Omental fat pad (tissue), 4 donors: ENCODE results near the gene CHL1. TPM values are rescaled to one million over a fixed set of nuclear protein-coding genes. Genes with fewer than 3 reads are reported as not detected.

Experiments used
- ATAC-seq: fragments of 150-250 bp; one replicate; pipeline ENCODE4 v1.9.1; 2016; ENCODE audit warnings: mild to moderate bottlenecking, moderate library complexity; ENCODE audit not compliant: low FRiP score
- DNase-seq: peaks from one replicate; pipeline ENCODE4 v3.0.0-alpha.2; 2019; ENCODE audit warnings: low spot score
- total RNA-seq, 4 donors: library from RNA; depleted of rRNA; stranded (reverse); fragments of >200 nt; gene quantifications; one replicate each; pipeline ENCODE4 v1.1.0, GENCODE V29; 2016
- TF ChIP-seq, protein P1 (sequence below), 3 donors: fragments of 450-650 bp; IDR thresholded peaks; one replicate each; pipeline ENCODE4 v1.5.1; 2016 to 2017; ENCODE audit warnings: antibody characterized with exemption in 3 of 3, mild to moderate bottlenecking in 3 of 3, moderate library complexity in 2 of 3

CHL1 gene
- total RNA-seq, 4 donors from 2014 or later: 18.7 to 64.2 (median 42.1) TPM

DNA sequence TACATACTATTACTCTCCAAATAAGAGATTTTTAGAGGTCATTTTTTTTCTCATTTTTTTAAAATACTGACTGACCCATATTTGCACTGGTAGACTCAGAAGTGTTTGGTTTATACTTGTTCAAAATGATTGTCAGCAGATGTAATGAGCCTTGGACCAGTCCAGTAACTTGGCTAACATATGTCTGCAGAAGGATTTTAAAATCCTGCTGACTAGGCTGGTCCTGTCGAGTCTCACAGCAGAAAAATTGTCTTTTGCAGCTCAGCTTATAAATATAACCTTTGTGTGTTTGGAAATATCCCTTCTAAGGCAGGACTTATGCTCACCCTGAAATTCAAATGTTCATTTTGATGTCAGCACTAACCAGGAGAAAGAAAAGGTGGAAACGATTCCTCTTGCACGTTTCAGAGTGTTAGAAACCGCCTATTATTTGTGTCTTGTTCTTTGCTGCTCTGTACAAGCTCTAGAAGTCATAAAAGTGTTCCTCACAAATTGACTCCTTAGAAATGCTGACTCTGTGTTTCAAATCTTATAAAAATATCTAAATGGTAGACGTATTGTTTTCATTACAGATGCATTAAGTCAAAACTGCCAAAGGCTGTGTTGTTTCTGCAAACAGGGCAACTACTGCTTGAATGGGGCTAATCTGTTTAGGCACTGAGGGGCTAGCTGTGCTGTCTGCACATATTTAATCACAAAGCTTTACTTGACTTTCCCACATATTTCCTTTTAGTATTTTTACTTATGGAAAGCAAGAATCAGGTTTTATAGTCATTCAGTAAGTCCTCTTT is 95.3 kb downstream of the CHL1 start:
- TF ChIP-seq, protein P1, sequence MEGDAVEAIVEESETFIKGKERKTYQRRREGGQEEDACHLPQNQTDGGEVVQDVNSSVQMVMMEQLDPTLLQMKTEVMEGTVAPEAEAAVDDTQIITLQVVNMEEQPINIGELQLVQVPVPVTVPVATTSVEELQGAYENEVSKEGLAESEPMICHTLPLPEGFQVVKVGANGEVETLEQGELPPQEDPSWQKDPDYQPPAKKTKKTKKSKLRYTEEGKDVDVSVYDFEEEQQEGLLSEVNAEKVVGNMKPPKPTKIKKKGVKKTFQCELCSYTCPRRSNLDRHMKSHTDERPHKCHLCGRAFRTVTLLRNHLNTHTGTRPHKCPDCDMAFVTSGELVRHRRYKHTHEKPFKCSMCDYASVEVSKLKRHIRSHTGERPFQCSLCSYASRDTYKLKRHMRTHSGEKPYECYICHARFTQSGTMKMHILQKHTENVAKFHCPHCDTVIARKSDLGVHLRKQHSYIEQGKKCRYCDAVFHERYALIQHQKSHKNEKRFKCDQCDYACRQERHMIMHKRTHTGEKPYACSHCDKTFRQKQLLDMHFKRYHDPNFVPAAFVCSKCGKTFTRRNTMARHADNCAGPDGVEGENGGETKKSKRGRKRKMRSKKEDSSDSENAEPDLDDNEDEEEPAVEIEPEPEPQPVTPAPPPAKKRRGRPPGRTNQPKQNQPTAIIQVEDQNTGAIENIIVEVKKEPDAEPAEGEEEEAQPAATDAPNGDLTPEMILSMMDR (IDR thresholded peaks at IDR 0.05): no peak
- DNase-seq: no peak
- ATAC-seq: no peak

DNA sequence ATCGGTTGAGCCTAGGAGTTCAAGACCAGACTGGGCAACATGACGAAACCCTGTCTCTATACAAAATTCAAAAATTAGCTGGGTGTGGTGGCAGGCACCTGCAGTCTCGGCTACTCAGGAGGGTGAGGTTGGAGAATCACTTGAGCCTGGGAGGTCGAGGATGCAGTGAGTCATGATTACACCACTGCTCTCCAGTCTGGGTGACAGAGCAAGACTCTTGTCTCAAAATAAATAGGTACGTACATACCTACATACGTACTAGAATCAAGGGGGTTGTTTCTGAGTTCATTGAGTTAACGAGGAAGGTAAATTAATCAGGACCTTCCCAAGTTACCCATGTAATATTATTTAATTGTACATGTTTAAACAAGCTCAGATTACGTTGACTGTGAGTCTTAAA is 97.5 kb downstream of the CHL1 start:
- ATAC-seq: no peak
- TF ChIP-seq, protein P1 (IDR thresholded peaks at IDR 0.05): no peak
- no peak for DNase-seq

DNA sequence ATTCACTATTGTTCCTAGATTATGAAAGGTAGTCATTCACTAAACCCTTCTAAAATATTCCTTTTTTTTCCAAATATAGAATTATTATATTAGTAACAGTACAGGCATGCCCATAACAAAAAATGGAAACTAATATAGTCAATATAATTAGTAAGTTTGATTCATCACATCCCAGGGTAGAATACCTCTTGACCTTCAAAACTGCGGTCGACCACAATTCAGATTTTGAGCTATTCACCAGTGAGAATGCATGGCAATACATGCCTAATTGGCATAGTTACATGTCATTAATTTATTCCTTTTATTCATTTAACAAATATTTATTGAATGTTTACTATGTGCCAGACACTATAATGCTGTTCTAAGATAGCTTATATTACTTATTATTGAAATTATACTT is 98.0 kb downstream of the CHL1 start:
- TF ChIP-seq, protein P1 (IDR thresholded peaks at IDR 0.05): no peak
- DNase-seq: no peak
- no peak for ATAC-seq

DNA sequence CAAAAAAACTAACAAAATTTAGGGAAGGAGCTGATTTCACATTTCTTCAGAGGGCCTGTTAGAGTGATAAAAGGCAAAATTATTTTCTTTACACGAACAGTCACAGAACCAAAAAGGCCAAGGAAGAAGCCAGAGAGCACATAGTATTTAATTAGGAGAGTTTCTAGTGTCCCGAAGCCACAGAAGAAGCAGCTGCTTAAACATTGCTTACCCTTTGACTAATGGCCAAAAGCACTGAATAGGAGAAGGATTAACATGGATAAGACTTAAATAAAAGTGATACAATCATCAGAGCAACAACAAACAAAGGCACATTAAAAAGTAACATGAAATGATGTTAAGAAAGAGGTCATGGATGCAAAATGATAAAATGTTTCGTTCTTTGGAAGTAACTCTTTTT is 98.6 kb downstream of the CHL1 start:
- TF ChIP-seq, protein P1 (IDR thresholded peaks at IDR 0.05): no peak
- no peak for DNase-seq
- ATAC-seq: no peak

DNA sequence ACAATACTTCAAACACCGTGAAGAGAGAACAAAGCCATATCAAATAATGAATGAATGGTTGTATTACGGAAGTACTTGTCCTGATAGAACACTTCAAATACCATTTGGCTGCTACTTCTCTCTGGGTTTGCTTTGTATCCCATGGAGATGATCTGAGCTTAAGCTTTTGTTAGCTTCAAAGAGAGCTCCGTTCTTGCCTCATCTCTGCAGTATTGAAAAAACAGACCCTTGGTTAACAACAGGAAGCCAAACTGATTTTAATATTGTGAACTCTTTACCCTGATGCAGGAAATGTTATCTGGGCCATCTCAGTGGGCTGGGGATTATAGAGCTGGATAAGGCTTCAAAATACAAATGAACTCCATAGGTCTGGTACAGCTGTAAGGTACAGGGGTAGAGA is 101.0 kb downstream of the CHL1 start:
- DNase-seq: no peak
- no peak for ATAC-seq
- TF ChIP-seq, protein P1 (IDR thresholded peaks at IDR 0.05): no peak

DNA sequence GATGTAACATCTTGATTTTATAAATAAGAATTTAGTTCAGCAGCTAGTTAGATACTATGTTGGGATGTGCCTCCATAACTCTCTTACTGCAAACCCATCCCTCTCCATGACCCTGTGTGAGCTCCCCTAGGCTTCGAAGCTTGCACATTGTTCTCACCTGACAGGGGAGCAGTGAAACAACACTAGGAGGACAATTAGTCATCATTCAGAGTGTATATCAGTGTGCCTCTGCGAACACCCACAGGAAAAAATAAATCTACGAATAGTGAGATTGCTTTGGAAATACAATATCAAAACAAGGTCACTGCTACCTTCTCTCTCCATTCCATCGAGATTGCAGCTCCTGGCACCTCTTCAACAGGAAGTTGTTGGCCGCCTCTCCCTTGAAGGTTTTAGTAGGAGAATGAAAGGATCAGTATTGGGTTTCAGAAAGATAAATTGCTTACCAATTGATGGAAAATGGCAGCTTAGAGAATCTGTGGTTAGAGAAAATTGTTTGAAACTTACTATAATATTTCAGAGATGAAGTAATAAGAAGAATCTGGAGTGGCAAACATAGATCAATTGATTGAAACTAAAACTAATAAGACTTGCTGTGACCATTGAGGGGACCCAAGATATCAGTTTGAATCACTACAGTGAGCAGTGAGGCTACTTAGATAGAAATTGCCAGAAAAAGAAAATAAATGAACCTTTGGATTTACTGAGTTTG is 103.2 kb downstream of the CHL1 start:
- TF ChIP-seq, protein P1 (IDR thresholded peaks at IDR 0.05): no peak
- no peak for ATAC-seq
- DNase-seq: no peak

DNA sequence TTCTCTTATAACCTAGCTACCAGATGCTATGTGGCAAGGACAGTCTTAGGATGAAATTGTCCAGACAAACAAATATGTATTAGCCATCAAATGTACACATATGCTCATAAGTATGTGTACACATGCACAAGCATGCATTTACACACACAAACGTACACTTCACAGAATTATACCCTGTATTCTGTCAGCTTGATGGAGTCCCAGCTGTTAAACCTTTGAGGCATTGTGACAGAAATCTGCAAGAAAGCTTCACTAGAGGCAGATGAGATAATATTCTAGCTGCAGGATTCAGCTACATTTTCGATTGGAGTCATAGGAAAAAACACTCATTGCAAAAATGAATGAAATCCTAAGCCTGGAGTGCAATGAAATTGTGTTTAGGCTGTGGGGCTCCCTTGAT is 110.6 kb downstream of the CHL1 start:
- TF ChIP-seq, protein P1 (IDR thresholded peaks at IDR 0.05): no peak

More for the DNA sequence above, 110.6 kb downstream of the CHL1 start:
- DNase-seq (no peak), ATAC-seq (no peak)
